Cardiac muscle cell (in vitro differentiated cells and primary cell): ENCODE data around the gene FTL. TPM values are rescaled to one million over a fixed set of nuclear protein-coding genes. Genes with fewer than 3 reads are reported as not detected.

ENCODE experiments used
- DNase-seq, 2 donors: peaks; one replicate each; pipeline versions ENCODE4 v3.0.0 to v3.0.0-alpha.2; 2010 to 2017; ENCODE audit warnings: low read depth in 1 of 2, low spot score in 1 of 2
- H3K27ac ChIP-seq: fragments of 200-600 bp; sonication (generic); 2 replicates; pipeline ENCODE4 v1.5.1; 2016
- H3K27me3 ChIP-seq: fragments of 200-600 bp; sonication (generic); 2 replicates; pipeline ENCODE4 v1.6.0; 2016; ENCODE audit warnings: control low read depth
- H3K36me3 ChIP-seq: fragments of 200-600 bp; sonication (generic); 2 replicates; pipeline ENCODE4 v1.5.1; 2016; ENCODE audit warnings: control low read depth
- H3K4me1 ChIP-seq: fragments of 200-600 bp; sonication (generic); 2 replicates; pipeline ENCODE4 v1.8.1; 2017; ENCODE audit warnings: low read depth, mild to moderate bottlenecking, mixed run types
- H3K4me3 ChIP-seq: fragments of 200-600 bp; sonication (generic); 2 replicates; pipeline ENCODE4 v1.5.1; 2016; ENCODE audit warnings: mild to moderate bottlenecking
- H3K9me3 ChIP-seq: fragments of 200-600 bp; sonication (generic); 2 replicates; pipeline ENCODE4 v1.5.1; 2017; ENCODE audit warnings: low read depth, mild to moderate bottlenecking, control low read depth
- polyA plus RNA-seq: library from polyadenylated mRNA; unstranded; fragments of >200 nt; fragmentation: Nextera tagmentation; extraction: Ambion mirVana; gene quantifications from 2 replicates; pipeline ENCODE4 v1.2.1, GENCODE V29; 2016
- total RNA-seq: library from RNA; depleted of rRNA; stranded (reverse); fragments of >200 nt; gene quantifications from 2 replicates; pipeline ENCODE4 v1.2.3, GENCODE V29; 2016
- TF ChIP-seq, protein P1 (sequence below): IDR thresholded peaks from 2 replicates; pipeline ENCODE4 v1.5.1; 2012; ENCODE audit warnings: low read depth, mild to moderate bottlenecking, low read length

FTL gene
- total and polyA plus RNA-seq, 2 experiments from 2014 or later: 760 to 1,335 TPM

- H3K9me3 ChIP-seq: no peaks in the 10 kb centered on the region
- TF ChIP-seq, protein P1, sequence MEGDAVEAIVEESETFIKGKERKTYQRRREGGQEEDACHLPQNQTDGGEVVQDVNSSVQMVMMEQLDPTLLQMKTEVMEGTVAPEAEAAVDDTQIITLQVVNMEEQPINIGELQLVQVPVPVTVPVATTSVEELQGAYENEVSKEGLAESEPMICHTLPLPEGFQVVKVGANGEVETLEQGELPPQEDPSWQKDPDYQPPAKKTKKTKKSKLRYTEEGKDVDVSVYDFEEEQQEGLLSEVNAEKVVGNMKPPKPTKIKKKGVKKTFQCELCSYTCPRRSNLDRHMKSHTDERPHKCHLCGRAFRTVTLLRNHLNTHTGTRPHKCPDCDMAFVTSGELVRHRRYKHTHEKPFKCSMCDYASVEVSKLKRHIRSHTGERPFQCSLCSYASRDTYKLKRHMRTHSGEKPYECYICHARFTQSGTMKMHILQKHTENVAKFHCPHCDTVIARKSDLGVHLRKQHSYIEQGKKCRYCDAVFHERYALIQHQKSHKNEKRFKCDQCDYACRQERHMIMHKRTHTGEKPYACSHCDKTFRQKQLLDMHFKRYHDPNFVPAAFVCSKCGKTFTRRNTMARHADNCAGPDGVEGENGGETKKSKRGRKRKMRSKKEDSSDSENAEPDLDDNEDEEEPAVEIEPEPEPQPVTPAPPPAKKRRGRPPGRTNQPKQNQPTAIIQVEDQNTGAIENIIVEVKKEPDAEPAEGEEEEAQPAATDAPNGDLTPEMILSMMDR: no peak
- H3K36me3 ChIP-seq: no peaks in the 10 kb centered on the region
- no peak overlapping the region for H3K27ac ChIP-seq
- no peaks in the 10 kb centered on the region for H3K27me3 ChIP-seq
- H3K4me1 ChIP-seq: no peaks in the 10 kb centered on the region
- H3K4me3 ChIP-seq: no peak overlapping the region
- DNase-seq: no peak
These were observed 24.2 kb upstream of the FTL start for GRCh38 chr19:48940902-48941301.

GRCh38 chr19:48943081-48943480 is 22.0 kb upstream of the FTL start:
- TF ChIP-seq, protein P1: no peak
- no peak for DNase-seq
- H3K27me3 ChIP-seq: no peaks in the 10 kb centered on the region
- H3K36me3 ChIP-seq: no peaks in the 10 kb centered on the region
- H3K4me1 ChIP-seq: no peaks in the 10 kb centered on the region
- no peak overlapping the region for H3K27ac ChIP-seq
- no peak overlapping the region for H3K4me3 ChIP-seq
- no peaks in the 10 kb centered on the region for H3K9me3 ChIP-seq

DNA sequence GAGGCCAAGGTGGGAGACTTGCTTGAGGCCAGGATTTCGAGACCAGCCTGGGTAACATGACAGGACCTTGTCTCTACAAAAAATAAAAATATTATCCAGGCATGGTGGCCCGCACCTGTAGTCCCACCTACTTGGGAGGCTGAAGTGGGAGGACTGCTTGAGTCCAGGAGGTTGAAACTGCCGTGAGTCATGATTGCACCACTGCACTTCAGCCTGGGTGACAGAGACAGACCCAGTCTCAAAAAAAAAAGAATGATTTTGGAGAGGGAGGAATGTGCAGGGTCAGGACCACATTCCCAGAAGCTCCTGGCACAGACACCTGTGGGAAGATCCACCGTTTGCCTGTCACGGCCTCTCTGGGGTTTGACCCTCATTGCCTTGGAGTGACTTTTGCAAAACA is 19.7 kb upstream of the FTL start:
- no peak for DNase-seq
- no peaks in the 10 kb centered on the region for H3K9me3 ChIP-seq
- no peaks in the 10 kb centered on the region for H3K27me3 ChIP-seq
- no peak overlapping the region for H3K27ac ChIP-seq
- TF ChIP-seq, protein P1: no peak
- no peaks in the 10 kb centered on the region for H3K4me1 ChIP-seq
- no peak overlapping the region for H3K4me3 ChIP-seq
- H3K36me3 ChIP-seq: no peaks in the 10 kb centered on the region

DNA sequence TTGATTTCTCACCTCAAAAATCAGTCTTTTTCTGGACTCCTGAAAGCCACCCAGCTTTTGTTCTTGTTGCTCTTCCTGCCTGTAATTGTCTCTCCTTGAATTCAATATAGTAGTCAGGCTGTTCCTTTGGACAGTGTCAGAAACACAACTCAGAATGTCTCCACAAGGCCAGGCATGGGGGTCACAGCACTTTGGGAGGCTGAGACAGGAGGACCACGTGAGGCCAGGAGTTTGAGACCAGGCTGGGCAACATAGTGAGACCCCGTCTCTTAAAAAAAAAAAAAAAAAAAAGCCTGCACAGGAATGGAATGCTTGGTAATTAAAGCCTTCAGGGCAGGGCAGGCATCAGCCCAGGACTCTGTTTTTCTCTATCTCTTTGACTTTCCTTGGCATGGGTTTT is 19.3 kb upstream of the FTL start:
- Histone ChIP-seq H3K4me3 (no peak overlapping the region), H3K27me3 (no peaks in the 10 kb centered on the region), H3K4me1 (no peaks in the 10 kb centered on the region), H3K36me3 (no peaks in the 10 kb centered on the region), H3K27ac (no peak overlapping the region), H3K9me3 (no peaks in the 10 kb centered on the region)
- TF ChIP-seq, protein P1: no peak
- no peak for DNase-seq

DNA sequence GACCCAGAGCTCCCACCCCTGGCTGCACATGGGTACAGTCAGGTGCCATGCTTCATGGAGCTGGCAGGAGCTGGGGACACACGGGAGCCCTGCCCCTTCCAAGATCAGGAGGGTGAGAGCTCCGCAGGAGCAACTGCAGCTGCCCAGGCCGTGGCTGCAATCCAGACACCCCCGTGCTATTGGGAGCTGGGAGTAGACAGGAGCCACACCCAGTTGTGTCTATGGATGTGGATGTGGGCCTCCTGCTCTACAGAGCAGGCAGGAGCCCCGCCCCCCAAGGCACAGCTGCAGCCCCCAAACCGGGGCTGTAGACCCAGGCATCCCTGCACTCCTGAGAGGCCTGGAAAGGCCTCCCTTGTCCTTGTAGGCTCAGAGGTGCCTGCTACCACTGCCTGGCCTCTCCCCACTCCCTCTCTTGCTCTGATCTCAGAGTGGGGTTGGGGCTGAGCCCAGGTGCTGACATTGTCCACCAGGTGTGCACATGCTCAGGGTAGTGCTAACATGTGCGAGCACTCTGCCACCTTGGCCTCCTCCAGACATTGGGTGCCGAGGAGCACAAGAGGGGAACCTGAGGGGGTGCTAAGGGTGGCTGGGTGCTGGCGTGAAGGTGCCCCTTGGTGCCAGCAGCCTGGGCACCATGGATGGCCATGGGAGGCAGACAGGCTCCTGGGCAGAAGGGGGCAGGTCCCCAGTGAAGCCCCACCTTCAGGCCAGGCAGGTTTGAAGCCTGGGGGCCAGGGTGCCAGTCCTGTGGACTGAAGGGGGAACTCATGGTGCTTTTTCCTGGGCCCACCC is 18.4 kb upstream of the FTL start:
- H3K4me3 ChIP-seq: no peak overlapping the region
- H3K4me1 ChIP-seq: no peaks in the 10 kb centered on the region
- no peaks in the 10 kb centered on the region for H3K36me3 ChIP-seq
- no peaks in the 10 kb centered on the region for H3K9me3 ChIP-seq
- no peaks in the 10 kb centered on the region for H3K27me3 ChIP-seq
- no peak overlapping the region for H3K27ac ChIP-seq
- DNase-seq: no peak
- TF ChIP-seq, protein P1: no peak
